Lung microvascular endothelial cell (primary cell): ENCODE data around the gene D2HGDH. TPM values are rescaled to one million over a fixed set of nuclear protein-coding genes. Genes with fewer than 3 reads are reported as not detected.
"Not testable (repeated sequence)": the region's sequence is repeated elsewhere in the genome, so short reads cannot be mapped to it uniquely, and the experiment has no call there.

Experiments
- DNase-seq, 2 donors: peaks; one replicate each; pipeline versions ENCODE4 v3.0.0 to v3.0.0-alpha.2; 2010; ENCODE audit warnings: low read depth in 2 of 2
- total RNA-seq: library from RNA; depleted of rRNA; stranded (reverse); fragments of >200 nt; gene quantifications from 2 replicates; pipeline ENCODE4 v1.2.1, GENCODE V29; 2014

The D2HGDH gene
- total RNA-seq, 1 donor from 2014 or later, result 13.1 TPM

- no peak for DNase-seq
Measured at GRCh38 chr2:241768850-241769249, 34.4 kb downstream of the D2HGDH start.

DNA sequence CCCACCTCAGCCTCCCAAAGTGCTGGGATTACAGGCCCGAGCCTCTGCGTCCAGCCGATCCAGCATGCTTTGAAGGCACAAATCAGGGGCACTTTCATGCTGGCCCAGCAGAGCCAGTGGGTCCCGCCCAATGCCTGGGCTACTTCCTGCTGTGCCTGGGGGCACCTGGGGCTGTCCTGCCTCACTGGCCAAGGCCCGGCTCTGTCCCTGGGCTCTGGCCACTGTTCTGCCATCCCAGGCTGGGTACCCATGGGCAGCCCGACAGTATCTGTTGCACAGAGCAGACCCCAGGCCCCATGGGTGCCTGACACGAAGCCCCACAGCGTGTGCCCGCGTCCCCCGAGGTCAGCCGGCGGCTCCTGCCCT lies 35.4 kb downstream of the D2HGDH start:
- DNase-seq, result no peak

DNA sequence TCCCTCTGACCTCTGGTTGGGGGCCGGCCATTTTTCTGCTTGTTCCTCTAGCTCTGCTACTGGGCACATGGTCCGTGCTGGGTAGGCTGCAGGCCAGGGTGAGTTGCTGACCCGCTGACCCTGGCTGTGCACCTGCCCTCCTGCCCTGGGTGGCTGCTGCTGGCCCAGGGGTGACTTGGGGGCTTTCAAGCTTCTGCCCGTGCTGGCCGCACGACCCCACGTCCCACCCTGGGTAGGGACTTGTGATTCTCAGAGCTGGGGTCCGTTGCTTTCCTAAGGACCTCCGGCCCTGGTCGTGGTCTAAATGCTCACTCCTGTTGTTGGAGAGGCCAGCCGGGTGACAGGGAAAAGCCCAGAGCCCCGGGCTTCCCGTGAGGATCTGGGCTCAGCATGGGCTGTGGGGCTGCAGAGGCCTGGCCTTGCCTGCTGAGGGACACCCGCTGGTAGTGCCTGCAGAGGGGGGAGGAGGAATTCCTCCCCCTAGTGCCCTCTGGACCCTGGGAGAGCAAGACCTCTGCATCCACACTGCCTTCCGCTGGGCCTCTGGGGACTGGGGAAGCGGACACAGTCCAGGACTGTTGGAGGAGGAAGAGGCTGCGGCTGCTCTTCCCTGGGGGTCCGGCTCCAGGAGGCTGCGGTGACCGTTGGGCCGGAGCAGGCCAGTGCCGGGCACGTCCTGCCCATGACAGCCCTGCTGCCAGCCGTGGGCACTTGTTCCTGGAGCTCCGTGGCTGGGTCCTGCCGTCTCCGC lies 35.9 kb downstream of the D2HGDH start:
- DNase-seq, result no peak

GRCh38 chr2:241770936-241771285 lies 36.5 kb downstream of the D2HGDH start:
- DNase-seq, result no peak

DNA sequence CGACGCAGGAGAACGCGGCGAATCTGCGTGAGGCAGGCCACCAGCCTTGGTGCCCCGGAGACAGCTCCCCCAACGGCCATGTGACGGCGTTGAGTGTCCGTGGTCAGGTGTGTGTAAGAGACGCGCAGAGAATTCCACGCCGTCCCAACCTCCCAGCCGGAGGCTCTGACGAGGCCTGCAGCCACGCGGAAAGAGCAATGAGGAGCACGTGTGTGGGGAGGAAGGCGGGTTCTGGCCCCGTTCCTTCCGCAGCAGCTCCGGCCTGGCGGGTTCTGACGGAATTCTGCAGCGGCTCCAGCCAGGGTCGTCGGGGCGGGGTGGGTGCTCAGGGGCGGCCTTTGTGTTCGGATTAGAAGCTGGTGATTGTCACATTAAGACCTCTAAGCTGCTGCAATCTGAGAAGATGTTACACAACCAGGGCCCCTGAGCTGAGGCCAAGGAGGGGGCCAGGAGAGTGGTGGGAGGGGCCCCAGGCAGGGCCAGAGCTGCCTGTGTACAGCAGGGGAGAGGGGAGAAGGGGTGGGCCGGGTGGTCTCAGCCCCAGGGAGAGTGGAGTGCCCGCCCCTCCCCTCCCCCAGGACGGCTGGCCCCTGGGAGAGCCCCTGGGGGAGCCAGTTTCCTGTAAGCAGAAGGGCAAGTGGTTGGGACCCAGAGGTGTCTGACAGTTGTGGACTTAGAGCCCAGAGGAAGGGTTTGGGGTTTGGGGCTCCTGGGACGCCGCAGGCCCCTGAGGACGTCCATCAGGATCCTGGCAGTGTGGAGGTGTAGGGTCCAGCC lies 37.0 kb downstream of the D2HGDH start:
- DNase-seq, result peak in 1 of 2 donors; percentile 81

DNA sequence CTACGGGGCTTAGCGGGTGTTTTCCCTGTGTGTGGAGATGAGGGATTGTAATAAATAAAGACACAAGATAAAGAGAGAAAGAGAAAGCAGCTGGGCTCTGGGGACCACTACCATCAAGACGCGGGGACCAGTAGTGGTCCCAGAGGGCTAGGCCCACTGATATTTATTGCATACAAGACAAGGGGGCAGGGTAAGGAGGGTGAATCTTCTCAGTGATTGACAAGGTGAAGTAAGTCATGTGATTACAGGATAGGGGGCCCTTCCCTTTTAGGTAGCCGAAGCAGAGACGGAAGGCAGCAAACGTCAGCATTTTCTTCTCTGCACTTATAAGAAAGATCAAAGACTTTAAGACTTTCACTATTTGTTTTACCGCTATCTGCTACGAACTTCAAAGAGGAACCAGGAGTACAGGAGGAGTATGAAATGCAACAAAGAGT lies 37.7 kb downstream of the D2HGDH start:
- no peak for DNase-seq

- peak in 1 of 2 donors; percentile 66 for DNase-seq
Measured at GRCh38 chr2:241773511-241774418, 39.3 kb downstream of the D2HGDH start.

- DNase-seq, result peak; percentile 14 to 24
Measured at GRCh38 chr2:241774419-241775222, 40.2 kb downstream of the D2HGDH start.

DNA sequence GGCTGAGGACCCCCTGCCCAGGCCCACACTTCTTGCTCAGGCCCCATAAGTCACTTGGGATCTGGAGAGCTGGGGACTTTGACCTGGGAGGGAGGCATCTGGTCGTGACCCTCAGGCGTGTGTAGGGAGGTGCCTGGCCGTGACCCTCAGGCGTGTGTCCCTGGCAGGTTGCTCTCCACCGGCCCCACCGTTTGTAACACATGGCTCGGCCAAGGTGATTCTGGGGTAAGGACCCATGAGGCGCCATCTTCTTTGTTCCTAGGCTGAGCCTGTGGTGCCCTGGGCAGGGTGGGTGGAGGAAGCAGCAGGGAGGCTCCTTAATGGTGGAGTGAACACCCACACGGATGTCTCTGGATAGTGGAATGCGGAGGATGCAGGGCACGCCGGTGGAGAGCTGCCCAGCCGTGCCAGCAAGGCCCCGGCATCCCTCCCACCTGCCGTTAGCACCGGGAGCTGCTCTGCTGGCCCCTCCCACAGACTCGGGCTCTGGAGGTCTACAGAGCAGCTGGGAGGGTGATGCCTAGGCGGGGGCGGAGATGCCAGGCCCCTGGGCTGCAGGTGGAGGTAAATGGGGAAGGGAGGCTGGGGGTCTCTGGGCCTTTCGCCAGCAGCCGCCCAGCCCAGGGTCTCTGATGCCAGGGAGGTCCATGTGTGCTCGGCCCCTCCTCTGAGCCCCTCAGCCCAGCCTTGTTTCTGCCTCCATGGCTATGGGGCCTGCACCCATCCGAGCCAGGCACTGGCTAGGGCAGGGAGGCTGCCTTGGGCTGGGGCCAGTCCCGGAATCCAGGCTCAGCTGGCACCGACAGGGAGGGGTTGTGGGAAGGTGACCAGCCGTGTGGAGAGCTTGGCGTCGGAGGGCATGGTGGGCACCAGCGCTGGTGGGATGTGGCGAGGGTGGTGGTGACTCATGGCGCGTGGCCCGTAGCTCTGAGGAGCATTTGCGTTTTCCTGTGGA lies 41.1 kb downstream of the D2HGDH start:
- no peak for DNase-seq

DNA sequence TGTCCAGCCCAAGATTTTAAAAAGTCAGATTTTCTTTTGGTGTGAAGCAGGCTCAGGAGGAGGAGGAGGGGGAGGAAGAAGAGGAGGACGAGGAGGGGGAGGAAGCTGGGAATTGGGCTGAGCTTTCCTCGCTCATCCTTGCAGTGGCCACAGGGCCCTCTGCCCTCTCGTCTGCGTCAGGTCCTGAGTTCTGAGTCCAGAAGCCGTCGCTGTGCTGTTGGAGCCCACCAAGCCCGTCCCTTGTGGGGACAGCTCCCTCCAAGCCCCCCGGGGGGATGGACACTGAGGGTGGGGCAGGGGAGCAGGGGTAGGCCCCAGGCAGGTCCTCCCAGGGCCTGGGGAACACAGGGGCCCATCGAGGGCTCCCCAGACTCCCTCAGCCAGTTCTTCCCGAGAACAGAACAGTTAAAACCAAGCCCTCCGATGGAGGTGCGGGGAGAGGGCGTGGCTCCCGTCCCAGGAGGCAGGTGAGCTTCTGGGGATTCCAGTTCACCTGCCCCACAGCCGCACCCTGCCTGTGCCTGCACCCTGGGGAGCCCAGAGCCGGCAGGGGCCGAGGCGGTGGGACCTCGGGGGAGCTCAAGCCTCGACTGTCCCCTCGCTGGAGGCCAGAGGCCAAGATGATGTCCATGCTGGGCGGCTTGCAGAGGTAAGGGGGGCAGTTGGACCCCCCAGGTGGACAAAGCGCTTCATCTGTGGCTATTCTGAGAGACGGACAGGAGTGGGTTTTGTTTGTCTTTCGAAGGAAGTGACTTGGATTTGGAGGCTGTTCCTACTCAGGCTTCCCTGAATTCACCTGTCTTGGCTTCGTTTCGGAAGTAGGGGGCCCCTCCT lies 42.1 kb downstream of the D2HGDH start, which contains the start of gene GAL3ST2:
TSS of gene GAL3ST2 (plus strand) at position 487 of the 834 bp plus-strand sequence. CDS start at position 621, 134 bp downstream.
- no peak for DNase-seq

- DNase-seq, result no peak
Measured at GRCh38 chr2:241777170-241777685, 42.8 kb downstream of the D2HGDH start.

GRCh38 chr2:241777686-241778627 lies 43.5 kb downstream of the D2HGDH start:
- no peak for DNase-seq

DNA sequence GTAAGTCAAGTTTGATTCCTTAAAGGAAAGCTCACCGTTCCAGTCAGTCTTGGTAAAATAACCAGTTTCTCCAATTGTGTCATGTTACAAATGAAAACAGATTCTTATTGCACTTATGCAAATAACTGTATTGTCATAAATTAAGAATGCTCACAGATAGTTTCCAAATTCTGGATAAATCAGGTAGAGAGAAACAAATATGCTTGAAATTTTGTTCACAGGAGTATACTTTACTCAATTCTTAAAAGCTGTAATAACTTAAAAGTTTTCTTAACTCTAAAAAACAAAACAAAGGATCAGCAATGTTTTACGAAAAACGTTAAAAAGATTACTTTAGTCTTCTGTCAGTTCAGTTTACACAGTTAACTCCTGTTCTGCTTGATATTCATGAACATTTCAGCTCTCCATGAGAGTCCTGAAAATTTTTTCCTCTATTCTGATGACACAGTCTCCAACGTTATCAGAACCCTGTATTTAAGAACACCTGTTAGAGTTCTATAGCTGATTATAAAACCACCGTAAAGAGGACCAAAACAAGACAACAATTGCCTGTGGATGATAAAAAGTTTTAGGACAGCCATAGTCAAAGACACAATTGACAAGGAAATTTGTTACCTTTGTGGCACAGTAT lies 46.6 kb downstream of the D2HGDH start:
- no peak for DNase-seq

GRCh38 chr2:241782053-241782452 lies 47.6 kb downstream of the D2HGDH start:
- not testable (repeated sequence) for DNase-seq

DNA sequence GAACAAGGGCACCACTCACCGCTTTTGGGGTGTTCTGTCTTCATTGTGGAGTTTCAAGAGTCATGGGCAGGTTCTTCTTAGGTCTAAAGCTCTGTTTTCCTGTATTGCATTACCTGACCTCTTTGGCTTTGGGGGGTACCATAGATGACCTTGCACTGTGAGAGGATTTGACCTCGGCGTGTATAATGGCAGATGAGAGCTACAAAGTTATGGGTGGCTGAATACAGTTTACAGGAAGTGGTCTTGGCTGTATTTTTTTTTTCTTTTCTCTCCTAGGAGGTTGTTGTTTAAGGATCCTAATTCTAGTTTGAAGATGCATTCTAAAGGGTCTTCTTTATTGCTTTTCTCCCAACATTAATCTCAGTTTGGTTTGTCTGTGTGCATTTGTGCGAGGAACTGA lies 53.7 kb downstream of the D2HGDH start:
- no peak for DNase-seq

GRCh38 chr2:241788572-241788971 lies 54.1 kb downstream of the D2HGDH start:
- DNase-seq, result no peak

GRCh38 chr2:241791385-241791784 lies 57.0 kb downstream of the D2HGDH start:
- DNase-seq, result not testable (repeated sequence)
